Activated CD8-positive, alpha-beta T cell treated with anti-CD3 and anti-CD28 coated beads for 36 hours (primary cell): Measurements from ENCODE around the gene SLC7A6OS. TPM values are rescaled to one million over a fixed set of nuclear protein-coding genes. Genes with fewer than 3 reads are reported as not detected.
A peak's percentile ranks its signal among the peaks of the same experiment; 100 is the strongest.

Source experiments
- ATAC-seq: fragments of 200-7000 bp; cut with Tn5 transposase; one replicate; pipeline ENCODE4 v1.10.0; 2021; ENCODE audit warnings: mild to moderate bottlenecking, moderate library complexity
- CTCF ChIA-PET: fragments of 350-600 bp; sonication (Branson Sonifier 250); formaldehyde crosslinking; loops from one replicate; lab custom pipeline; 2021; ENCODE audit warnings: antibody characterized with exemption; lab: Charles Lee
- POLR2A ChIA-PET: fragments of 350-600 bp; sonication (Branson Sonifier 250); formaldehyde crosslinking; loops from one replicate; lab custom pipeline; 2021; ENCODE audit warnings: antibody characterized with exemption; lab: Charles Lee
- DNase-seq: peaks from one replicate; pipeline ENCODE4 v3.0.0-alpha.2; 2020
- H3K27ac Mint-ChIP-seq: one replicate; pipeline ENCODE4 v1.8.0; 2021; ENCODE audit warnings: mild to moderate bottlenecking, mixed read lengths
- H3K27me3 Mint-ChIP-seq: one replicate; pipeline ENCODE4 v1.8.0; 2021; ENCODE audit warnings: mixed read lengths
- H3K36me3 Mint-ChIP-seq: one replicate; pipeline ENCODE4 v1.8.0; 2021; ENCODE audit warnings: low read depth, mixed read lengths
- H3K4me1 Mint-ChIP-seq: one replicate; pipeline ENCODE4 v1.8.0; 2021; ENCODE audit warnings: low read depth, mixed read lengths
- H3K4me3 Mint-ChIP-seq: one replicate; pipeline ENCODE4 v1.8.0; 2021; ENCODE audit warnings: mild to moderate bottlenecking, moderate library complexity, mixed read lengths
- H3K9me3 Mint-ChIP-seq: one replicate; pipeline ENCODE4 v1.8.0; 2021; ENCODE audit warnings: mixed read lengths
- intact Hi-C: fragments of 100-400 bp; cut with micrococcal nuclease; formaldehyde crosslinking; loops from one replicate; pipeline ENCODE4 v1.10.0; 2022
- total RNA-seq, 2 experiments: library from RNA; stranded (reverse); gene quantifications; one replicate each; pipeline ENCODE4 v1.2.3, GENCODE V29; 2021
- TF ChIP-seq, protein P1 (sequence below): fragments of 200-600 bp; IDR thresholded peaks from one replicate; pipeline ENCODE4 v1.8.0; 2022; ENCODE audit warnings: antibody characterized with exemption, mild to moderate bottlenecking

The SLC7A6OS gene
- total RNA-seq, 2 experiments from 2014 or later = 20.2 to 23.1 TPM

DNA sequence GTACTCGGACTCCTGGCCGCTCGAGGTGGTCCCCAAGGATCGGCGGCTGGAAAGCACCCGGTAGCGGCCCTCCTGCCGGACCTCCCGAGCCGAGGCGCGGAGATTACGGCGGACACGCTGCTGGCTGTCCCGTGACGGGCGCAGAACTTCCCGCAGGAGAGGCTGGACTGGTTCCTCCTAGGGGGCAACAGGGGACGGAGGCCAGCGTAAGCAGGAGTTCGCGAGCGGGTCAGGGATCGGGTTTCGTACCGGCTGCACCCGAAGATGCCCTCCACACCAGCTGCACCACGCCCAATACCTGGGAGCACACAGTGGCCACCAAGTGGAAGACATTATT lies 341 bp downstream of the SLC7A6OS start:
- intact Hi-C loops = loop anchor here (2.0 to 5.0 kb wide), 2 partner anchors 24 to 43 kb away; no protein-coding TSS in a partner anchor
- Mint-ChIP-seq H3K36me3 (peaks cover 38% of the 10 kb centered on the region), H3K27ac (peak overlapping the region; percentile 89), H3K27me3 (no peaks in the 10 kb centered on the region), H3K4me1 (peaks cover 47% of the 10 kb centered on the region), H3K4me3 (peak overlapping the region; percentile 83), H3K9me3 (no peaks in the 10 kb centered on the region)
- ChIA-PET POLR2A (interaction anchor here (0.7 to 4.8 kb wide), 16 partner anchors 9 to 218 kb away, joined by 3 to 30 read pairs (median 8); partner anchors contain the start of genes PLA2G15 and SLC7A6), CTCF (interaction anchor here (1.0 to 4.4 kb wide), 8 partner anchors 11 to 73 kb away, joined by 3 to 60 read pairs (median 5); partner anchors contain the start of gene SLC7A6)
- TF ChIP-seq, protein P1, sequence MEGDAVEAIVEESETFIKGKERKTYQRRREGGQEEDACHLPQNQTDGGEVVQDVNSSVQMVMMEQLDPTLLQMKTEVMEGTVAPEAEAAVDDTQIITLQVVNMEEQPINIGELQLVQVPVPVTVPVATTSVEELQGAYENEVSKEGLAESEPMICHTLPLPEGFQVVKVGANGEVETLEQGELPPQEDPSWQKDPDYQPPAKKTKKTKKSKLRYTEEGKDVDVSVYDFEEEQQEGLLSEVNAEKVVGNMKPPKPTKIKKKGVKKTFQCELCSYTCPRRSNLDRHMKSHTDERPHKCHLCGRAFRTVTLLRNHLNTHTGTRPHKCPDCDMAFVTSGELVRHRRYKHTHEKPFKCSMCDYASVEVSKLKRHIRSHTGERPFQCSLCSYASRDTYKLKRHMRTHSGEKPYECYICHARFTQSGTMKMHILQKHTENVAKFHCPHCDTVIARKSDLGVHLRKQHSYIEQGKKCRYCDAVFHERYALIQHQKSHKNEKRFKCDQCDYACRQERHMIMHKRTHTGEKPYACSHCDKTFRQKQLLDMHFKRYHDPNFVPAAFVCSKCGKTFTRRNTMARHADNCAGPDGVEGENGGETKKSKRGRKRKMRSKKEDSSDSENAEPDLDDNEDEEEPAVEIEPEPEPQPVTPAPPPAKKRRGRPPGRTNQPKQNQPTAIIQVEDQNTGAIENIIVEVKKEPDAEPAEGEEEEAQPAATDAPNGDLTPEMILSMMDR = no peak
- DNase-seq (no peak), ATAC-seq (no peak)

DNA sequence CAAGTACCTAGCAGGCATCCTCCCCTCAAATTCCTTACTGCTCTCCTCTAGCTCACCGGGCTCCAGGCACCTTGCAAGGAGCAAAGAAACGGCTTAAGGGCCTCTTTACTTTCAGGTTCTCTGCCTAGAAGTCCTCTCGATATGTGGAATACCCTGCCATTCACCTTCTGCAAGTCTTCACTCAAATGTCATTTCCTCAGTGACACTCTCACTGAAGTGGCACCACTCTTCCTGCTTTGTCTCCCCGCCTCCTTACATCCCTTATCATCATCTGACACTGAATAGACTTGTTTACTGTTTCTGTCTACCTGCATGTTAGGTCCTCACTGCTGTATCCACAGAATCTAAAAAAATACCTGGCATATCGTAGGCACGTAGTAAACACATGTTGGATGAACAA lies 947 bp downstream of the SLC7A6OS start:
- intact Hi-C loops = loop anchor here (2.0 to 5.0 kb wide), 2 partner anchors 23 to 42 kb away; no protein-coding TSS in a partner anchor
- Mint-ChIP-seq H3K27me3 (no peaks in the 10 kb centered on the region), H3K4me1 (peaks cover 45% of the 10 kb centered on the region), H3K36me3 (peaks cover 41% of the 10 kb centered on the region), H3K4me3 (peak overlapping the region; percentile 83), H3K9me3 (no peaks in the 10 kb centered on the region), H3K27ac (peak overlapping the region; percentile 89)
- TF ChIP-seq, protein P1 = no peak
- POLR2A ChIA-PET = interaction anchor here (4.8 kb wide), 1 partner anchor 10 kb away, joined by 30 read pairs; no protein-coding TSS in a partner anchor
- CTCF ChIA-PET = interaction anchor here (1.0 to 4.4 kb wide), 3 partner anchors 9 to 47 kb away, joined by 3 to 60 read pairs (median 3); partner anchors contain the start of gene SLC7A6
- no peak for DNase-seq
- no peak for ATAC-seq

DNA sequence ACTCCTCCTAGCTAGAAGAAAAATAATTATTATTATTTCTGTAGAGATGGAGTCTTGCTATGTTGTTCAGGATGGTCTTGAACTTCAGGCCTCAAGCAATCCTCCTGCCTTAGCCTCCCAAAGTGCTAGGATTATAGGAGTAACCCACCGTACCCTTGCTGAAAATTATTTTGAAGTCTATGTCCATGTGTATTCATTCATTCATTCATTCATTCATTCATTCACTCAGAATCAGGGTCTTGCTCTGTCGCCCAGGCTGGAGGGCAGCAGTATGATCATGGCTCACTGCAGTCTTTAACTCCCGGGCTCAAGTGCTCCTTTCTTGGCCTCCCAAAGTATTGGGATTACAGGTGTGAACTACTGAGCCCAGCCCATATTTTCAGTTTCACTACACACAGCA lies 4.1 kb downstream of the SLC7A6OS start:
- DNase-seq = no peak
- no peak overlapping the region for H3K4me3 Mint-ChIP-seq
- POLR2A ChIA-PET = interaction anchor here (1.0 to 3.6 kb wide), 3 partner anchors 10 to 43 kb away, joined by 3 to 13 read pairs (median 6); partner anchors contain the start of gene SLC7A6

DNA sequence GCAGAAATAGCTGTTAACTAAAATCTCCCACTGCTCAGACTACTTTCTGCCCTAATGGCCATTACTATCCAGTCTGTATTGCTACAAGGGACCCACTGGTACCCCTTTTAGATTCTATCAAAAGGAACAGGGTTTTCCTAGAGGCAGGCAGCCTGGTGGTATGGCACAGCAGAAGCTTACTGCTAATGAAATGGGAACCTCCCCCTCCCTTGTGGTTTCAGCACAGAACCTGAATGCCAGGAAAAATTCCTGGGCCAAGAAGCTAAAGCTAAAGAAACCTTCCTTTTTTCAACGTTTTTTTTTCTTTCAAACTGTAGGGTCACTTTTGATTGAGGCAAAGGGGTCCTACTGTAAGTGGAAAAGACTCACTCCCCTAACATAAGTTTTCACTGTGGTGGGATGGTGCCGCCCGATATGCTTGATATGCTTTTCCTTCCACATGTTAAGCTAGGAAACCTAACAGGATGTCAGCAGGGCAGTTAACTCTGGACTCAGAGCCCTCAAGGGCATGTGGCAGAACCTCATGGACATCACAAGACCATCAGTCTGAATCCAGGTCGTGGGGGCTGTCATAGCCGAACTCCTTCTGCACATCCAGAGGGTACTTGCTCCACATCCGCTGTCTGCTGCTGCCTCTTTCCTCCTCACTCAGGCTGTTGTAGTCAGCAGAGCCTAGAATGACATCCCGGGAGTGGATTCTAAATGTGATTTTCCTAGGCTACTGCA lies 9.8 kb downstream of the SLC7A6OS start:
- Mint-ChIP-seq H3K36me3 (peaks cover 47% of the 10 kb centered on the region), H3K27ac (peak overlapping the region; percentile 53), H3K4me1 (peaks cover 5% of the 10 kb centered on the region), H3K27me3 (no peaks in the 10 kb centered on the region), H3K4me3 (no peak overlapping the region), H3K9me3 (no peaks in the 10 kb centered on the region)
- intact Hi-C loops = no loop called here
- TF ChIP-seq, protein P1 = no peak
- POLR2A ChIA-PET = interaction anchor here (1.2 to 3.5 kb wide), 7 partner anchors 9 to 37 kb away, joined by 3 to 30 read pairs (median 6); partner anchors contain the start of genes PRMT7, SLC7A6 and SLC7A6OS
- DNase-seq (no peak), ATAC-seq (no peak)
- CTCF ChIA-PET = interaction anchor here (0.7 to 2.1 kb wide), 9 partner anchors 8 to 446 kb away, joined by 3 to 8 read pairs (median 3); partner anchors contain the start of genes PRMT7, SLC7A6 and SLC7A6OS

More for the DNA sequence above, 4.1 kb downstream of the SLC7A6OS start:
- TF ChIP-seq, protein P1 = no peak
- Mint-ChIP-seq H3K4me1 (peaks cover 27% of the 10 kb centered on the region), H3K27me3 (no peaks in the 10 kb centered on the region), H3K36me3 (peaks cover 43% of the 10 kb centered on the region), H3K9me3 (no peaks in the 10 kb centered on the region), H3K27ac (peak overlapping the region; percentile 60)
- intact Hi-C loops = no loop called here
- no peak for ATAC-seq
- CTCF ChIA-PET = interaction anchor here (1.1 to 3.6 kb wide), 4 partner anchors 18 to 45 kb away, joined by 3 to 16 read pairs (median 6); partner anchors contain the start of gene SLC7A6
